Measurements from ENCODE around the gene RNF213.

Gene RNF213

GRCh38 chr17:80349751-80350150 lies 89.1 kb downstream of the RNF213 start:
- TF ChIP-seq EZH2 (IDR thresholded peaks at IDR 0.05; ENCODE audit: borderline replicate concordance, low read length), result no peak
- TF ChIP-seq, protein P1, sequence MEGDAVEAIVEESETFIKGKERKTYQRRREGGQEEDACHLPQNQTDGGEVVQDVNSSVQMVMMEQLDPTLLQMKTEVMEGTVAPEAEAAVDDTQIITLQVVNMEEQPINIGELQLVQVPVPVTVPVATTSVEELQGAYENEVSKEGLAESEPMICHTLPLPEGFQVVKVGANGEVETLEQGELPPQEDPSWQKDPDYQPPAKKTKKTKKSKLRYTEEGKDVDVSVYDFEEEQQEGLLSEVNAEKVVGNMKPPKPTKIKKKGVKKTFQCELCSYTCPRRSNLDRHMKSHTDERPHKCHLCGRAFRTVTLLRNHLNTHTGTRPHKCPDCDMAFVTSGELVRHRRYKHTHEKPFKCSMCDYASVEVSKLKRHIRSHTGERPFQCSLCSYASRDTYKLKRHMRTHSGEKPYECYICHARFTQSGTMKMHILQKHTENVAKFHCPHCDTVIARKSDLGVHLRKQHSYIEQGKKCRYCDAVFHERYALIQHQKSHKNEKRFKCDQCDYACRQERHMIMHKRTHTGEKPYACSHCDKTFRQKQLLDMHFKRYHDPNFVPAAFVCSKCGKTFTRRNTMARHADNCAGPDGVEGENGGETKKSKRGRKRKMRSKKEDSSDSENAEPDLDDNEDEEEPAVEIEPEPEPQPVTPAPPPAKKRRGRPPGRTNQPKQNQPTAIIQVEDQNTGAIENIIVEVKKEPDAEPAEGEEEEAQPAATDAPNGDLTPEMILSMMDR (IDR thresholded peaks at IDR 0.05; ENCODE audit: low read length), result no peak
- H3K79me2 ChIP-seq (ENCODE audit: insufficient read depth, low read length), result no peaks in the 10 kb centered on the region
- no peak overlapping the region for H3K4me2 ChIP-seq (ENCODE audit: low read length)
- no peak overlapping the region for H3K9ac ChIP-seq (ENCODE audit: low read length)
- H4K20me1 ChIP-seq (ENCODE audit: insufficient read depth, low read length), result no peaks in the 10 kb centered on the region
- H3K27ac ChIP-seq (ENCODE audit: low read depth, low read length, poor library complexity, severe bottlenecking), result no peak overlapping the region
- H3K9me3 ChIP-seq (ENCODE audit: low read length), result no peaks in the 10 kb centered on the region
- no peaks in the 10 kb centered on the region for H3K27me3 ChIP-seq (ENCODE audit: insufficient read depth, low read length)
- no peaks in the 10 kb centered on the region for H3K9me2 ChIP-seq (ENCODE audit: low read depth, low read length)
- no peak overlapping the region for H3K4me3 ChIP-seq (ENCODE audit: low read depth, low read length, poor library complexity, severe bottlenecking)
- H2AFZ ChIP-seq (ENCODE audit: low read length), result no peak overlapping the region
- H3K36me3 ChIP-seq (ENCODE audit: insufficient read depth, low read length), result peaks cover 34% of the 10 kb centered on the region
- no peaks in the 10 kb centered on the region for H3F3A ChIP-seq (ENCODE audit: insufficient read depth, low read length)
- no peaks in the 10 kb centered on the region for H3K4me1 ChIP-seq (ENCODE audit: insufficient read depth, low read length, severe bottlenecking)

DNA sequence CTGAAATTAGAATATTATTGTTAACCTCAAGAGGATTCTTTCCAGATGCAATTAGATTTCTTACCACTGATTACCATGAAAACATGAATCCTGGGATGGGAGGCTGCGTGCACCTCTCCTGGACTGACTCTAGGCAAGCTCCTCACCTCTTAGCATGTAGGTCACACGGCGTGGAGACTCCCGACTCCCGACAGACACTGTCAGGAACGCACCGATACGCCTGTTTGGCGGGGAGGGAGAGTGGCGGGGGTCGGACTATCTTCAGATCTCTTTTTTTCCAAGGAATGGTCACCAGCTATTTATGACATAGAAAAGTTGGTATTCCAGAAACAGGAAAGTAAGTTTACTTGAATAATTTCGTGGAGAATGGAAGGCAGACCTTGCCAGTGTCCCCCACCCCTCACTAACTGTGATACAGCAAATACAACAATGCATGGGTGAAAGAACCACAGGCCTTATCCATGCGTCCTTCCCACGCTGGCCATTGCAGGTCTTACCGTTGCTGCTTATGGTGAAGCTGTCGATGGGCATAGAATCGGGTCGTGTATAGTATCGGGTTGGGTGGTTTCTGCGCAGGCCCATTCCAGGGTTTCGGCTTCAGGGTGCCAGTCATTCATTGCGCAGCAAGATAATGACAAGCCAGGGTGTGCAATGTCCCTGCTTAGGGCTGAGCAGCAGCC lies 91.7 kb downstream of the RNF213 start:
- no peaks in the 10 kb centered on the region for H4K20me1 ChIP-seq (ENCODE audit: insufficient read depth, low read length)
- no peaks in the 10 kb centered on the region for H3K27me3 ChIP-seq (ENCODE audit: insufficient read depth, low read length)
- no peaks in the 10 kb centered on the region for H3K79me2 ChIP-seq (ENCODE audit: insufficient read depth, low read length)

GRCh38 chr17:80352991-80353665 lies 92.5 kb downstream of the RNF213 start:
- H3K79me2 ChIP-seq (ENCODE audit: insufficient read depth, low read length), result no peaks in the 10 kb centered on the region
- no peaks in the 10 kb centered on the region for H3F3A ChIP-seq (ENCODE audit: insufficient read depth, low read length)
- H3K4me2 ChIP-seq (ENCODE audit: low read length), result no peak overlapping the region
- no peaks in the 10 kb centered on the region for H3K9me2 ChIP-seq (ENCODE audit: low read depth, low read length)
- H3K36me3 ChIP-seq (ENCODE audit: insufficient read depth, low read length), result peaks cover 6% of the 10 kb centered on the region; the same call in 1 of the 2 replicates
- H3K9ac ChIP-seq (ENCODE audit: low read length), result no peak overlapping the region
- H3K4me1 ChIP-seq (ENCODE audit: insufficient read depth, low read length, severe bottlenecking), result no peaks in the 10 kb centered on the region
- H2AFZ ChIP-seq (ENCODE audit: low read length), result no peak overlapping the region
- TF ChIP-seq, protein P1 (IDR thresholded peaks at IDR 0.05; ENCODE audit: low read length), result no peak
- TF ChIP-seq EZH2 (IDR thresholded peaks at IDR 0.05; ENCODE audit: borderline replicate concordance, low read length), result no peak
- no peak overlapping the region for H3K4me3 ChIP-seq (ENCODE audit: low read depth, low read length, poor library complexity, severe bottlenecking)
- H3K27me3 ChIP-seq (ENCODE audit: insufficient read depth, low read length), result no peaks in the 10 kb centered on the region
- no peaks in the 10 kb centered on the region for H3K9me3 ChIP-seq (ENCODE audit: low read length)
- no peak overlapping the region for H3K27ac ChIP-seq (ENCODE audit: low read depth, low read length, poor library complexity, severe bottlenecking)
- H4K20me1 ChIP-seq (ENCODE audit: insufficient read depth, low read length), result no peaks in the 10 kb centered on the region

More for the DNA sequence above, 91.7 kb downstream of the RNF213 start:
- H3K9ac ChIP-seq (ENCODE audit: low read length), result no peak overlapping the region
- peaks cover 8% of the 10 kb centered on the region; the same call in 1 of the 2 replicates for H3K36me3 ChIP-seq (ENCODE audit: insufficient read depth, low read length)
- H3K27ac ChIP-seq (ENCODE audit: low read depth, low read length, poor library complexity, severe bottlenecking), result no peak overlapping the region
- no peak for TF ChIP-seq EZH2 (IDR thresholded peaks at IDR 0.05; ENCODE audit: borderline replicate concordance, low read length)
- TF ChIP-seq, protein P1 (IDR thresholded peaks at IDR 0.05; ENCODE audit: low read length), result no peak
- H3K9me3 ChIP-seq (ENCODE audit: low read length), result no peaks in the 10 kb centered on the region
- no peak overlapping the region for H2AFZ ChIP-seq (ENCODE audit: low read length)
- H3K4me3 ChIP-seq (ENCODE audit: low read depth, low read length, poor library complexity, severe bottlenecking), result no peak overlapping the region
- H3K4me1 ChIP-seq (ENCODE audit: insufficient read depth, low read length, severe bottlenecking), result no peaks in the 10 kb centered on the region
- no peaks in the 10 kb centered on the region for H3F3A ChIP-seq (ENCODE audit: insufficient read depth, low read length)
- no peaks in the 10 kb centered on the region for H3K9me2 ChIP-seq (ENCODE audit: low read depth, low read length)
- no peak overlapping the region for H3K4me2 ChIP-seq (ENCODE audit: low read length)
